ENCODE results near the gene CRYL1.

Gene CRYL1

GRCh38 chr13:20394169-20394501 is 131.5 kb downstream of the CRYL1 start:
- DNase-seq, result no peak

- DNase-seq, result no peak
Measured at GRCh38 chr13:20393273-20394168, 132.1 kb downstream of the CRYL1 start.

GRCh38 chr13:20392530-20392929 is 133.1 kb downstream of the CRYL1 start:
- DNase-seq, result no peak

- DNase-seq, result no peak
Measured at GRCh38 chr13:20391597-20392452, 133.8 kb downstream of the CRYL1 start.

GRCh38 chr13:20390526-20391175 is 135.0 kb downstream of the CRYL1 start:
- no peak for DNase-seq

- no peak for DNase-seq
Measured at GRCh38 chr13:20389696-20390525, 135.7 kb downstream of the CRYL1 start.

- no peak for DNase-seq
Measured at GRCh38 chr13:20388184-20388583, 137.5 kb downstream of the CRYL1 start.

- DNase-seq, result no peak
Measured at GRCh38 chr13:20387441-20387971, 138.2 kb downstream of the CRYL1 start.

GRCh38 chr13:20387006-20387405 is 138.7 kb downstream of the CRYL1 start:
- DNase-seq, result no peak

GRCh38 chr13:20383058-20383457 is 142.6 kb downstream of the CRYL1 start:
- peak; percentile 62 for DNase-seq

- no peak for DNase-seq
Measured at GRCh38 chr13:20381401-20381800, 144.3 kb downstream of the CRYL1 start.

GRCh38 chr13:20378721-20379120 is 146.9 kb downstream of the CRYL1 start:
- DNase-seq, result no peak

- no peak for DNase-seq
Measured at GRCh38 chr13:20377720-20378119, 147.9 kb downstream of the CRYL1 start.

GRCh38 chr13:20375871-20376270 is 149.8 kb downstream of the CRYL1 start:
- no peak for DNase-seq

GRCh38 chr13:20373861-20374260 is 151.8 kb downstream of the CRYL1 start:
- no peak for DNase-seq

GRCh38 chr13:20371825-20372224 is 153.8 kb downstream of the CRYL1 start:
- DNase-seq, result no peak

GRCh38 chr13:20370815-20371421 is 154.7 kb downstream of the CRYL1 start:
- DNase-seq, result no peak

- DNase-seq, result no peak
Measured at GRCh38 chr13:20369886-20370361, 155.7 kb downstream of the CRYL1 start.

GRCh38 chr13:20366056-20366455 is 159.6 kb downstream of the CRYL1 start:
- no peak for DNase-seq

GRCh38 chr13:20363603-20364002 is 162.1 kb downstream of the CRYL1 start:
- peak; percentile 81 for DNase-seq

- no peak for DNase-seq
Measured at GRCh38 chr13:20363172-20363571, 162.5 kb downstream of the CRYL1 start.
